ENCODE results near the gene RPS3.

DNA sequence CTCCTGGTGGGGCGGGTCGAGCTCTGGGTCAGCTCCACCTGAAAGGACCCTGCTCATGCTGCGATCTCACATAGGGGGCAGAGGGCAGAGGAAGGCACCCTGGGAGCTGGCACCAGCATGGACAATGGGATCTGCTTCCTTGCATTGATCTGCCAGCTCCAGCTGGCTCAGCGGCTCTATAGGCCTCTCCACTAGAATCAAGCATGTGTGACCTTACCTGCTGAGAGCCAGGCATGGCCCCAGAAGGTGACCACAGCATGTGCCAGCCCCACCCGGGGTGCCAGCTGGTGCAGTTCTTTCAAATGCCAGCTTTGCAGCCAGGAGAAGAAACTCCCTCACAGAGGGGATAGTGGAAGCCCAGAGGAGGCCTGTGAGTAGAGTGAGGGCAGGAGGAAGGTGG is 55.7 kb downstream of the RPS3 start:
- TF ChIP-seq, protein P1, sequence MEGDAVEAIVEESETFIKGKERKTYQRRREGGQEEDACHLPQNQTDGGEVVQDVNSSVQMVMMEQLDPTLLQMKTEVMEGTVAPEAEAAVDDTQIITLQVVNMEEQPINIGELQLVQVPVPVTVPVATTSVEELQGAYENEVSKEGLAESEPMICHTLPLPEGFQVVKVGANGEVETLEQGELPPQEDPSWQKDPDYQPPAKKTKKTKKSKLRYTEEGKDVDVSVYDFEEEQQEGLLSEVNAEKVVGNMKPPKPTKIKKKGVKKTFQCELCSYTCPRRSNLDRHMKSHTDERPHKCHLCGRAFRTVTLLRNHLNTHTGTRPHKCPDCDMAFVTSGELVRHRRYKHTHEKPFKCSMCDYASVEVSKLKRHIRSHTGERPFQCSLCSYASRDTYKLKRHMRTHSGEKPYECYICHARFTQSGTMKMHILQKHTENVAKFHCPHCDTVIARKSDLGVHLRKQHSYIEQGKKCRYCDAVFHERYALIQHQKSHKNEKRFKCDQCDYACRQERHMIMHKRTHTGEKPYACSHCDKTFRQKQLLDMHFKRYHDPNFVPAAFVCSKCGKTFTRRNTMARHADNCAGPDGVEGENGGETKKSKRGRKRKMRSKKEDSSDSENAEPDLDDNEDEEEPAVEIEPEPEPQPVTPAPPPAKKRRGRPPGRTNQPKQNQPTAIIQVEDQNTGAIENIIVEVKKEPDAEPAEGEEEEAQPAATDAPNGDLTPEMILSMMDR (IDR thresholded peaks at IDR 0.05; ENCODE audit: low read depth, low read length) = no peak
- TF ChIP-seq, protein P2, sequence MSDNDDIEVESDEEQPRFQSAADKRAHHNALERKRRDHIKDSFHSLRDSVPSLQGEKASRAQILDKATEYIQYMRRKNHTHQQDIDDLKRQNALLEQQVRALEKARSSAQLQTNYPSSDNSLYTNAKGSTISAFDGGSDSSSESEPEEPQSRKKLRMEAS (IDR thresholded peaks at IDR 0.05; ENCODE audit: low read depth, low read length) = no peak
- no peak for TF ChIP-seq MYC (IDR thresholded peaks at IDR 0.05; ENCODE audit: low read depth, low read length)

Measured in NB4 (cell line).